HG03097 (cell line): ENCODE measurements around the gene THBS3.
A peak's percentile ranks its signal among the peaks of the same experiment; 100 is the strongest.
"Not testable (repeated sequence)": the region's sequence is repeated elsewhere in the genome, so short reads cannot be mapped to it uniquely, and the experiment has no call there.

Experiments used
- ATAC-seq: cut with Tn5 transposase; IDR thresholded peaks from one replicate; pipeline ENCODE4 v1.9.1; 2021; ENCODE audit not compliant: unreplicated experiment, low FRiP score

The THBS3 gene

GRCh38 chr1:155236451-155236850 is 28.8 kb upstream of the THBS3 start:
- no peak for ATAC-seq

- not testable (repeated sequence) for ATAC-seq
Observed at GRCh38 chr1:155235375-155235774, 27.7 kb upstream of the THBS3 start.

- ATAC-seq, result not testable (repeated sequence)
Observed at GRCh38 chr1:155233502-155233901, 25.8 kb upstream of the THBS3 start.

- not testable (repeated sequence) for ATAC-seq
Observed at GRCh38 chr1:155232001-155232978, 24.6 kb upstream of the THBS3 start.

- not testable (repeated sequence) for ATAC-seq
Observed at GRCh38 chr1:155231302-155231701, 23.6 kb upstream of the THBS3 start.

- no peak for ATAC-seq
Observed at GRCh38 chr1:155228096-155228427, 20.4 kb upstream of the THBS3 start.

- ATAC-seq, result peak; percentile 91
Observed at GRCh38 chr1:155227261-155228095, 19.8 kb upstream of the THBS3 start.

- peak; percentile 23 for ATAC-seq
Observed at GRCh38 chr1:155226910-155227260, 19.2 kb upstream of the THBS3 start.

GRCh38 chr1:155226188-155226909 is 18.7 kb upstream of the THBS3 start:
- ATAC-seq, result peak; percentile 33

- ATAC-seq, result not testable (repeated sequence)
Observed at GRCh38 chr1:155225404-155225759, 17.7 kb upstream of the THBS3 start.

GRCh38 chr1:155223047-155223446 is 15.3 kb upstream of the THBS3 start:
- no peak for ATAC-seq

- not testable (repeated sequence) for ATAC-seq
Observed at GRCh38 chr1:155220211-155220965, 12.7 kb upstream of the THBS3 start.

- no peak for ATAC-seq
Observed at GRCh38 chr1:155219592-155220031, 11.9 kb upstream of the THBS3 start.

- ATAC-seq, result no peak
Observed at GRCh38 chr1:155218854-155219591, 11.3 kb upstream of the THBS3 start.

GRCh38 chr1:155214702-155215101 is 7.0 kb upstream of the THBS3 start:
- ATAC-seq, result not testable (repeated sequence)

GRCh38 chr1:155212051-155212440 is 4.3 kb upstream of the THBS3 start:
- not testable (repeated sequence) for ATAC-seq

GRCh38 chr1:155211381-155212050 is 3.8 kb upstream of the THBS3 start:
- not testable (repeated sequence) for ATAC-seq

- no peak for ATAC-seq
Observed at GRCh38 chr1:155210314-155211104, 2.8 kb upstream of the THBS3 start.
